ENCODE measurements around the gene SLC24A3.

Gene SLC24A3

DNA sequence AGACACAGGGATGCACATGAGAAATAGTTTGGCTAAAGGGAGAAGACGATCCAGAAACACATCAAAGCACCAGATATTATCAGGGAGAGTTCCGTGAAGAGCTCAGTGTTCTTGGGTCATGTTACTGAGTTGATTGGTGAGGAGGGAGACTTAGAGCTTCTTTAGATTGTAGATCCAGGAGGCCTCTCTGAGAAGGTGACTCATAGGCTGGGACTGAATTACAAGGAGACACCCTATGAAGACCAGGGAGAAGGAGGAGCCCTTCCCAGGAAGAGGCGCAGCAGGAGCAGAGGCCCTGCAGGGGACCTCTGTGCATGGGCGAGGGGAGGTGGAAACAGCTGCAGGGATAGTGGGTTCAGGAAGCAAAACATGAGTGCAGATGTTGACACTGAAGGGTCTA is 196.5 kb downstream of the SLC24A3 start:
- H3K36me3 ChIP-seq (ENCODE audit: control insufficient read depth in 1 of 2, insufficient read depth in 2 of 2, low read length in 2 of 2), result no peaks in the 10 kb centered on the region
- H3K4me1 ChIP-seq (ENCODE audit: control insufficient read depth in 1 of 2, insufficient read depth in 2 of 2, low read length in 2 of 2), result peaks cover 21 to 28% of the 10 kb centered on the region in 2 experiments
- H4K91ac ChIP-seq (ENCODE audit: low read depth, low read length), result no peak overlapping the region
- H3K27ac ChIP-seq (ENCODE audit: low read depth, low read length), result no peak overlapping the region
- H3K18ac ChIP-seq (ENCODE audit: low read length), result no peak overlapping the region
- H3K9ac ChIP-seq (ENCODE audit: low read length), result no peak overlapping the region
- WGBS (ENCODE audit: extremely low coverage, insufficient coverage, insufficient read length), result no CpG with 5 or more reads among the region's 4 CpGs
- H2AFZ ChIP-seq (ENCODE audit: insufficient read depth, low read length, poor library complexity), result no peak overlapping the region
- H2AK5ac ChIP-seq (ENCODE audit: low read length), result no peak overlapping the region
- H3K23ac ChIP-seq (ENCODE audit: low read length), result no peak overlapping the region
- DNase-seq, result peak in 1 of 2 donors; percentile 44
- no peak overlapping the region for H3K14ac ChIP-seq (ENCODE audit: low read length)
- no peak overlapping the region for H3K4me3 ChIP-seq (ENCODE audit: low read depth, low read length)
- no peaks in the 10 kb centered on the region for H3K79me2 ChIP-seq (ENCODE audit: control insufficient read depth, insufficient read depth, low read length, poor library complexity)
- H2BK12ac ChIP-seq (ENCODE audit: low read length), result no peak overlapping the region
- no peak overlapping the region for H3K4me2 ChIP-seq (ENCODE audit: low read length)
- H3K27me3 ChIP-seq (ENCODE audit: insufficient read depth, low read length), result no peaks in the 10 kb centered on the region
- H4K12ac ChIP-seq (ENCODE audit: low read depth, low read length), result no peak overlapping the region
- peak overlapping the region; percentile 69 for H2BK5ac ChIP-seq (ENCODE audit: low read depth, low read length, poor library complexity)
- H4K8ac ChIP-seq (ENCODE audit: low read depth, low read length), result peak overlapping the region; percentile 77
- H3K9me3 ChIP-seq (ENCODE audit: insufficient read depth, low read depth, low read length), result peaks cover 3% of the 10 kb centered on the region
- H3K4ac ChIP-seq (ENCODE audit: low read depth, low read length), result no peak overlapping the region
- peaks cover 20% of the 10 kb centered on the region for H3K79me1 ChIP-seq (ENCODE audit: low read length)
- H2BK120ac ChIP-seq (ENCODE audit: insufficient read depth, low read length, poor library complexity), result no peak overlapping the region

DNA sequence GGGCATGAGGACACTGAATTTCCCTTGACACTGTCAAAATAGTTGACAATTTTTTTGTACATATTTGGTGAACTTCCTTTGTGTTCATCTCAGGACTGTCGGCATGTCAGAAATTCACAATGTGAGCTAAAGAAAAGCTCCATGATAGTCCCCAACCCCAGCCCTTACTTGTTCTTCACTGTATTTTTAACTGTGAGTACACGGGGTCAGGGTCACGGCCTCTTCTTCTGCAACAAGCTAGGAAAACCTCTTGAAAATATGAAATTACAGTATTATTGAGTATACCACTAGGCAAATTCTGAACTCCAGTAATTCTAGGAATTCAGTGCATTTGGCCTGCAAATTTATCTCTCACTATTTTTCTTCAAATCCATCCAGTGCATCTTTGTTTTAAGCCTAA is 199.4 kb downstream of the SLC24A3 start:
- Histone ChIP-seq H3K18ac (ENCODE audit: low read length) (no peak overlapping the region), H3K79me2 (ENCODE audit: control insufficient read depth, insufficient read depth, low read length, poor library complexity) (no peaks in the 10 kb centered on the region), H3K27me3 (ENCODE audit: insufficient read depth, low read length) (no peaks in the 10 kb centered on the region), H3K79me1 (ENCODE audit: low read length) (peaks cover 11% of the 10 kb centered on the region), H2AK5ac (ENCODE audit: low read length) (no peak overlapping the region), H3K9me3 (ENCODE audit: insufficient read depth, low read depth, low read length) (peaks cover 3% of the 10 kb centered on the region), H4K12ac (ENCODE audit: low read depth, low read length) (no peak overlapping the region), H2BK120ac (ENCODE audit: insufficient read depth, low read length, poor library complexity) (no peak overlapping the region), H2BK5ac (ENCODE audit: low read depth, low read length, poor library complexity) (no peak overlapping the region), H2AFZ (ENCODE audit: insufficient read depth, low read length, poor library complexity) (no peak overlapping the region), H3K36me3 (ENCODE audit: control insufficient read depth in 1 of 2, insufficient read depth in 2 of 2, low read length in 2 of 2) (no peaks in the 10 kb centered on the region), H3K4ac (ENCODE audit: low read depth, low read length) (no peak overlapping the region), H3K14ac (ENCODE audit: low read length) (no peak overlapping the region), H3K23ac (ENCODE audit: low read length) (no peak overlapping the region), H3K4me3 (ENCODE audit: low read depth, low read length) (no peak overlapping the region), H3K4me1 (ENCODE audit: control insufficient read depth in 1 of 2, insufficient read depth in 2 of 2, low read length in 2 of 2) (peaks cover 10 to 14% of the 10 kb centered on the region in 2 experiments), H3K9ac (ENCODE audit: low read length) (no peak overlapping the region), H4K8ac (ENCODE audit: low read depth, low read length) (no peak overlapping the region), H3K27ac (ENCODE audit: low read depth, low read length) (no peak overlapping the region), H3K4me2 (ENCODE audit: low read length) (no peak overlapping the region), H2BK12ac (ENCODE audit: low read length) (no peak overlapping the region), H4K91ac (ENCODE audit: low read depth, low read length) (no peak overlapping the region)
- DNase-seq, result peak in 1 of 2 donors; percentile 45
- WGBS (ENCODE audit: extremely low coverage, insufficient coverage, insufficient read length), result no CpG with 5 or more reads among the region's 3 CpGs

DNA sequence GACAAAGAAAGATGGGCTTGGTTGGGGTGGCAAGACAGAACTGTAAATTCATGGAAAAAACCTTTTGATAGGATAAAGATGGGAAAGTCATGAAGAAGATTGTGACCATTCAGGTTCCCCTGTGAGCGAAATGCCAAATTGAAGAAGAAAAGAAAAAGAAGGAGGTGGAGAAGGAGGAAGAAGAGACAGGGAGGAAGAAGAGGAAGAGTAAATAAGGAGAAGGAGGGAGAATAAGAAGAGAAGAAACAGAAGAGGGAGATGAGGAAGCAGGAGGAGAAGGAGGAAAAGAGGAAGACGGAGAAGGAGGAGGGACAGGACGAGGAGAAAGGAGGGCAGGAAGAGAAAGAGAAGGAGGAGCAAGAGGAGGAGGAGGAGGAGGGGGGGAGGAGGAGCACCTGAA is 199.8 kb downstream of the SLC24A3 start:
- Histone ChIP-seq H3K9ac (ENCODE audit: low read length) (no peak overlapping the region), H3K4ac (ENCODE audit: low read depth, low read length) (no peak overlapping the region), H3K36me3 (ENCODE audit: control insufficient read depth in 1 of 2, insufficient read depth in 2 of 2, low read length in 2 of 2) (no peaks in the 10 kb centered on the region), H4K12ac (ENCODE audit: low read depth, low read length) (no peak overlapping the region), H3K4me2 (ENCODE audit: low read length) (no peak overlapping the region), H2AFZ (ENCODE audit: insufficient read depth, low read length, poor library complexity) (no peak overlapping the region), H2BK12ac (ENCODE audit: low read length) (no peak overlapping the region), H2AK5ac (ENCODE audit: low read length) (no peak overlapping the region), H4K91ac (ENCODE audit: low read depth, low read length) (no peak overlapping the region), H2BK120ac (ENCODE audit: insufficient read depth, low read length, poor library complexity) (no peak overlapping the region), H3K27me3 (ENCODE audit: insufficient read depth, low read length) (no peaks in the 10 kb centered on the region), H3K9me3 (ENCODE audit: insufficient read depth, low read depth, low read length) (peaks cover 3% of the 10 kb centered on the region), H3K27ac (ENCODE audit: low read depth, low read length) (no peak overlapping the region), H4K8ac (ENCODE audit: low read depth, low read length) (no peak overlapping the region), H3K23ac (ENCODE audit: low read length) (no peak overlapping the region), H3K18ac (ENCODE audit: low read length) (no peak overlapping the region), H3K4me1 (ENCODE audit: control insufficient read depth in 1 of 2, insufficient read depth in 2 of 2, low read length in 2 of 2) (peaks cover 6 to 10% of the 10 kb centered on the region in 2 experiments), H2BK5ac (ENCODE audit: low read depth, low read length, poor library complexity) (no peak overlapping the region), H3K79me1 (ENCODE audit: low read length) (peaks cover 7% of the 10 kb centered on the region), H3K4me3 (ENCODE audit: low read depth, low read length) (no peak overlapping the region), H3K79me2 (ENCODE audit: control insufficient read depth, insufficient read depth, low read length, poor library complexity) (no peaks in the 10 kb centered on the region), H3K14ac (ENCODE audit: low read length) (no peak overlapping the region)
- no peak for DNase-seq
- WGBS (ENCODE audit: extremely low coverage, insufficient coverage, insufficient read length), result no CpG with 5 or more reads among the region's 3 CpGs

DNA sequence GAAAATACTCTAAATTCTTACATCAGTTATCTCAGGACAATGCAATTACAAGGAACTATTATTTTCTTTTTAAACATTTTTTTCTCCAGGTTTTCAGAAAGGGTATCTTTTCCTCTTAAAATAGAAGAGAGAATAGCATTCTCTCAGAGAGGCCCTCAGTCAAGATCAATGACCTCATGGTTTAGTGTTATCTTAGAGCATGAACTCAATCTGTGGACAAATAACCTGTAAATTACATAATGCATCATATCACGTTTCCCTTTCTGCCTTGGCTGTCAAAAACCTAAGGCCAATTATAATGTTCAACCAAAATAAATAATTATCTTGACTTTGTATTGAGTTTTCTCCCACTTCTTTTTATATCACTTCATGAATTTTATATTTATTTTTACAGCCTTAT is 202.2 kb downstream of the SLC24A3 start:
- Histone ChIP-seq H3K27me3 (ENCODE audit: insufficient read depth, low read length) (no peaks in the 10 kb centered on the region), H2AK5ac (ENCODE audit: low read length) (no peak overlapping the region), H3K9me3 (ENCODE audit: insufficient read depth, low read depth, low read length) (peaks cover 3% of the 10 kb centered on the region), H3K79me2 (ENCODE audit: control insufficient read depth, insufficient read depth, low read length, poor library complexity) (no peaks in the 10 kb centered on the region), H2BK12ac (ENCODE audit: low read length) (no peak overlapping the region), H2AFZ (ENCODE audit: insufficient read depth, low read length, poor library complexity) (no peak overlapping the region), H3K4me2 (ENCODE audit: low read length) (no peak overlapping the region), H3K18ac (ENCODE audit: low read length) (no peak overlapping the region), H4K91ac (ENCODE audit: low read depth, low read length) (no peak overlapping the region), H2BK120ac (ENCODE audit: insufficient read depth, low read length, poor library complexity) (no peak overlapping the region), H3K27ac (ENCODE audit: low read depth, low read length) (no peak overlapping the region), H4K12ac (ENCODE audit: low read depth, low read length) (no peak overlapping the region), H3K4ac (ENCODE audit: low read depth, low read length) (no peak overlapping the region), H3K4me1 (ENCODE audit: control insufficient read depth in 1 of 2, insufficient read depth in 2 of 2, low read length in 2 of 2) (no peaks in the 10 kb centered on the region), H2BK5ac (ENCODE audit: low read depth, low read length, poor library complexity) (no peak overlapping the region), H3K14ac (ENCODE audit: low read length) (no peak overlapping the region), H3K36me3 (ENCODE audit: control insufficient read depth in 1 of 2, insufficient read depth in 2 of 2, low read length in 2 of 2) (no peaks in the 10 kb centered on the region), H4K8ac (ENCODE audit: low read depth, low read length) (no peak overlapping the region), H3K4me3 (ENCODE audit: low read depth, low read length) (no peak overlapping the region), H3K23ac (ENCODE audit: low read length) (no peak overlapping the region), H3K9ac (ENCODE audit: low read length) (no peak overlapping the region), H3K79me1 (ENCODE audit: low read length) (no peaks in the 10 kb centered on the region)
- no peak for DNase-seq
- no CpG with 5 or more reads among the region's 1 CpG for WGBS (ENCODE audit: extremely low coverage, insufficient coverage, insufficient read length)
